GM18526 (cell line): ENCODE data around the gene PLEKHA4.

Experiments
- POLR2A ChIP-seq: IDR thresholded peaks from 3 replicates; pipeline ENCODE4 v1.6.1; 2011; ENCODE audit not compliant: insufficient read length; ENCODE audit errors: extremely low read depth

Gene PLEKHA4

GRCh38 chr19:48793271-48793670 lies 75.1 kb downstream of the PLEKHA4 start:
- TF ChIP-seq POLR2A, result no peak
